ENCODE measurements around the gene KCNF1. TPM values are rescaled to one million over a fixed set of nuclear protein-coding genes. Genes with fewer than 3 reads are reported as not detected.
"Not testable (repeated sequence)": the region's sequence is repeated elsewhere in the genome, so short reads cannot be mapped to it uniquely, and the experiment has no call there.

The KCNF1 gene
- polyA plus RNA-seq, 10 donors = 2.8 to 4.5 (median 3.5) TPM

DNA sequence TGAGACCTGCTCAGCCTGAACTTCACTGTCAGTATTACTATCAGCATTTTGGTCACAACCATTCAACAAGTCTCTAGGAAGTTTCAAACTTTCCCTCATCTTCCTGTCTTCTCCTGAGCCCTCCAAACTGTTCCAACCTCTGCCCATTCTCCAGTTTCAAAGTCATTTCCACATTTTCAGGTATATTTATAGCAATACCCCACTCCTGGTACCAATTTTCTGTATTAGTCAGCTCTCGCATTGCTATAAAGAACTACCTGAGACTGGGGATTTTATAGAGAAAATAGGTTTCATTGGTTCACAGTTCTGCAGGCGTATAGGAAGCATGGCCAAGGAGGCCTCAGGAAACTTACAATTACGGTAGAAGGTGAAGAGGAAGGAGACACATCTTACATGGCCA, 27.3 kb downstream of the KCNF1 start:
- no peak for DNase-seq

DNA sequence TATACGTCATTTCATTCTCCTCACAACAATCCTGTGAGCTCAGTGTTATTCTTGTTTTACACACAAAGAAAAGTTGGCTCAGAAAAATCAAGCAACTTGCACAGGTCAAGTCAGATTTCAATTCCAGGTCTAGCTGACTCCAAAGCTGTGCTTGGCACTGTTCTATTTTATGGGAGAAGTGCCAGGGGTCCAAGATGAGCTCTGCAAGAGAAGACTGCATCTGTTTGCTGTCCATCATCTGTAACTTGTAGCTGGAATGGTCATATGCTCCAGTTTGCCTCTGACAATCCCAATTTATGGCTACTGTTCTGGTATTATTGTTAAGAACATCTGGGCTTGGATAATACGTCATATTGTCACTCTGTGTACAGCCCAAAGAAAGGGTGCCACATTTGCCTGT, 28.9 kb downstream of the KCNF1 start:
- peak; percentile 52 to 67 (median 66) for DNase-seq

DNA sequence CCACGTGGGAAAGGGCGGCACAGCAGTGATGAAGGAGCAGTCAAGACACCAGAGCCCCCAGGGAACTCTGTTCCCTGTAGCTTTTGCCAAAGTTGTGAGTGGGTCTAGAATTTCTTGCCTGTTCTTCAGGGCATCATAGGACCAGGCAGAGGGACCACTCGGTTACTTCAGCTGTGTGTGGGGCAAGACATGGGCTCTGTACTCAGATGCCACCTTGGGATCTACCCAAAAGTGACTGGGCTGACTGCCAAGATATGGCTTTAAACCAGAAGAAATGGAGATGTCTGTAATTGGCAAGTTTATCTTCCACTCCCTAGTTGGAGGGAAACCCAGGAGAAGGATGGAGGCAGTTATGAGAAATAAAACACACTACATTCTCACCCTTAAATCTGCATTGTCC, 29.6 kb downstream of the KCNF1 start:
- DNase-seq = no peak

DNA sequence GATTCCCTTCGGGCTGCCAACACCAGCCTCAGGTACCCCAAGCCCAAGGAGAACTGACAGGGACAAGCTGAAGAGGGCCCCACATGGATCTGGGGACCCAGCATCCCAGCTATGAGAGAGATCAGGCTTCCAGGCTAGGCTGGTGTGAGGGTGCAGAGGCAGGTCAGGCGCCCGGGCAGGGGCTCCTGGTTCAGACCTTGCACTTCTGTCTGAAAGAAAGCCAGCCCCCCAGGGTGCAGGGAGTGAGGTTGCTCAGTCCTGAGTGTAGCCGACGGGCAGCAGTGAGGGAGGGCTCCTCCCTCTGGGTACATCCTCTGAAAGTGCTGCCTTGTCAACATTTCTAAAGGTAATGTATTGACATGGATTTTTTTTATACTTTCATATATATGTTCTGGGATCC, 33.1 kb downstream of the KCNF1 start:
- no peak for DNase-seq

DNA sequence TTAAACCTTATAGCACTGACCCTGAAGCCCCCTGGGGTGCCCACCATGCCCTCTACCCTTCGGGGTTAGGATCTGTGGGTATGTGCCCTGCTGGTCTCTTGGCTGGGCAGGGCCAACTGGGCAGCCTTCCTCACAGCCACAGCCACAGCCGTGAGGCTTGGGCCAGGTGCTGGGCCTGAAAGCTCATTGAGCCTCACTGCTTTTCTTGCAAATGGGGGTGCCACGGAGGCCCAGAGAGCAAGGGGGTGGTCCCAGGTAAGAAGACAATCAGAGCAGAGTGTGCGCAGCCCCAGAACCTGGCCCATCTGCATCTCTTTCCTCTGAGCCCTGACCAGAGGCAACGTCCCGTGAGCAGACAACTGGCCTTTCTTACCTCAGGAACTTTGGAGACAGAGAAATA, 34.7 kb downstream of the KCNF1 start:
- no peak for DNase-seq

DNA sequence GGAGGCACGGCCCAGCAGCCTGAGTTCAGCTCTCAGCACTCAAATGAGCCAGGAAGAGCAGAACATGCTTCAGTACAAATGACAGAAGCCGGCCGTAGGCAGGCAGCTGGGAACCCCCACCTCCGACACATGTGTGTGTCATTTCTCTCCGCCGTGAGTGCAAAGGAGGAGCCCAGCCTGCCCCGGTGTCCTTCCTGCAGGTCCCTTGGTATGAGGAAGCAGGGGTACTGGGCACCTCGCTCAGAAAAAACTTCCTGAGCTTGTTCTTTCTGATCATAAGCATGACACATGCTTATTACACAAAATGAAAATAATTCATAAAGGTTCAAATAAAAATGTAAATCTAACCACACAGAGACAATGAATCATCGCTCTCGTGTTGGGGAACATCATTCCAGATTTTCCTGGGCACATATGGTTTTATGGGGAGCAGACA, 35.3 kb downstream of the KCNF1 start:
- peak in 1 of 3 donors; percentile 32 for DNase-seq

DNA sequence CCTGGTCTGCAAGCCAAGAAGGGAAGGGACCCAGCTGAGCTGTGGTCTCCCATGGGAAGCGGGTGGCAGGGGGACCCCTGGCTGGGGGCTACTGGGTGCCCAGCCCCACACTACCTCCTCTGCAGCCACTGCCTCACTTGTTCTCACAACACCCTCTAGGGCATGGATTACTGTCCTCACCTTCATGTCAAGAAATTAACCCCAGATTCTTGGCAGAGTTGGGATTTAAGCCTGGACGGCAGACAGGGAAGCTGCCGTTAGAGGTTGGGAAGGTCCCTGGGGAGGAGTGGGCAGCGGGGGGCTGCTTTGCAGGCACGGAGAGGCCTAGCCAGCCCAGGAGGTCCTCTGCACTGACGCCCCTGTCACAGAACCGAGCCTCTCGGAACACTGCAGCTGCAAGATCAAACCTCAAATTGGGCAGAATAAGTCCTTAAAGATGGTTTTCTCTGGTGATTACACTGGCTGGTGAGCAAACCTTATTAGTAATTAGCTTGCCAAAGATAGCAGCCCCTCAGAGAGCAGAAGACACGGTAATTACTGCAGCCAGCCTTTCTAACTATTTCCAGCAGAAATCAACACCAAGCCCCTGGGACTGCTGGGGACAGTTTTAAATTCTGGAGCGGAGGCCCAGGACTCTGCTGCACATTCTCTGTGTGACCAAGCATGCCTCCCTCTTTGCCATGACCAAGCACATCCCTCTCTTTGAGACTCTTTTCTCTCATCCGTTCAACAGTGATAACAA, 35.9 kb downstream of the KCNF1 start:
- no peak for DNase-seq

DNA sequence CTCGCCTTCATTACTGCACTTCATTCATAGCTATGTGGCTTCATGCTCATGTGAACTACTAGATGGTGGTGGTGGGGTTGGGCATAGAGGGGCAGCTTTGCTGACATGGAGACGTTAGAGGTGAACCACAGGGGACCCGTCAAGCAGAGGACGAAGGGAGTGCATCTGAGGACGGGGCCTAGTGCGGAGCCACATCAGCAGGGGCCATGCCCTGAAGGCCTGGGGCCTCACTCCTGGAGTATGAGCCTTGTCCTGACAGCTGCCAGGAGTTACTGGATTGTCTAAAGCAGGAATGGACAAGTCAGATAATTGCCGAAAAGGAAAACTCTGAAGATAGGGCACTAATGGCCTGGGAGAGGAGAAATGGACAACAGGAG, 36.4 kb downstream of the KCNF1 start:
- no peak for DNase-seq

DNA sequence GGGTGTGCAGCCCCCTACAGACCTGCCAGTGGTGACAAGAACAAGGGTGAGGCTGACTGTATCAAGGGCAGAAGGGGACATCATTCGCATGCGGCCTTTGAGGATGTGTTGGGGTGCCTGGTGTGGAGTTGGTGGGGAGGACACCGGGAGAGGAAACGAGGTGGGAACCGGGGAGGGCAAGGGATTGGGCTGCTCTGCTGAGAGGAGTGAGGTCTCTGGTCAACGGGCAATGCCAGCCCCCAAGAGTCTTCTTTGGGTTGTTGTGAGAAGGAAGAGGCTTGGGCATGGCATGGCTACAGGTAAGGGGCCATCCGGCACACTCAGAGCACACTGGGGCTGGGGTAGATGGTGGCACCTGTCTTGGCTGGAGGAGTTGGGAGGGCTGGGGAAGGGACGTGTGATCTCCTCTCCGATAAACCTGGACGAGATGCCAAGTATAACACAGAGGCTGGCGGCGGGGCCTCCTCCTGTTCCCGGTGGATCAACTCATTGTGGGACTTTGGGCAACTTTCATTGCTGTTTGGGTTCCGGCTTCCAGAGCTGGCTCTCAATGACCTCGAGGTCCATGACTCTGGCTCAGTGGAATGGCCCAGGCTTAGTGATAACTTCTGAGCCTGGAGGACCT, 37.0 kb downstream of the KCNF1 start:
- DNase-seq = no peak

DNA sequence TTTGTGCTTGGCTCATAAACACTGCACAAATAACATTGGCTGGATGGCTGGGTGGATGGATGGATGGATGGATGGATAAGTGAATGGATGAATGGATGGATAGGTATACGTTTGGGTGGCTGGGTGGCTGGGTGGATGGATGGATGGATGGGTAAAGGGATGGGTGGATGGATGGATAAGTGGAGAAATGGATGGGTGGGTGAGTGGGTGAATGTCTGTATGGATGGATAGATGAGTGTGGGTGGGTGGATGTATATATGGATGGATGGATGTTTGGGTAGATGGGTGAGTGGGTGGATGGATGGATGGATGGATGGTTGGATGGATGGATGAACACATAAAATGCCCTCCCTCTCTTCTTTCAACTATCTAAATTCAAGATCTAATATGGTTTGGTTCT, 38.1 kb downstream of the KCNF1 start:
- no peak for DNase-seq

DNA sequence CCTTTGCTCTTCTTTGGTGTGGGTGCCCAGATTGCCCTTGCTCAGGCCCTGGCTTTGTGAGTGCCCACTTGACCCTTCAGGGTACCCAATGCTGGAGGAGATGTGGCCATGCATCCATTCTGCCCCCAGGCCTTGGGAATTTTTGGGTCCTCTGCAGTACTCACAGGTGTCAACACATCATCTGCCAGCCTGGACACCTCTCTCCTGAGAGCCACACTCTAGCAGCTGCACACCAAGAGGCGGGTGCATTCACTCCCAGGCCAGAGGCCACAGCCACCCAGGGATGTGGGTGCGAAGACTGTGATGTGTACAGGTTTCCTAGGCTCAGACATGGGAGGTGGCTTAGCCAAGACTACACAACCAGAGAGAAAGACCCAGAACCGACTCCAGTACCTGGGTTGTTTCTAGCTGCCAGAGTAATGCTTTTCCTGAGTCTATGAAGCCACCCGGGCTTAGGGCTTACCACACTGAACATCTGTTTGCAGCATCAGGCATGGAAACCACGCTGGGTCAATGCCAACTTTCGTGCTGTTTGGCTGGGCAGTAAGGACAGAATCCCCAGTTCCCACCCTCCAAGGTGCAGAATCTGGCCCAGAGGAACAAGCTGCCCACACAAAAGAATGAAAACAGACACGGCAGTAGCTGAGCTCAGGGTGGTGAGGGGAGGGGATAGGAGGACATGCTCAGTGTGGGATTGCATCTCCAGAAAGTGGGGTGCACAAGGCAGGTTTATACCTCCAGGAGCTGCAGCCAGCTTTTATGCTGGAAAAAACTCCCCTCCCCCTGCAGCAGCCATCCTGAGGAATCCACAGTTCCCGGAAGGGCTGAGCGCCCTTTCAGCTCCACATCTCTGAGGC, 40.1 kb downstream of the KCNF1 start:
- peak in 2 of 3 donors; percentile 17 to 45 for DNase-seq

DNA sequence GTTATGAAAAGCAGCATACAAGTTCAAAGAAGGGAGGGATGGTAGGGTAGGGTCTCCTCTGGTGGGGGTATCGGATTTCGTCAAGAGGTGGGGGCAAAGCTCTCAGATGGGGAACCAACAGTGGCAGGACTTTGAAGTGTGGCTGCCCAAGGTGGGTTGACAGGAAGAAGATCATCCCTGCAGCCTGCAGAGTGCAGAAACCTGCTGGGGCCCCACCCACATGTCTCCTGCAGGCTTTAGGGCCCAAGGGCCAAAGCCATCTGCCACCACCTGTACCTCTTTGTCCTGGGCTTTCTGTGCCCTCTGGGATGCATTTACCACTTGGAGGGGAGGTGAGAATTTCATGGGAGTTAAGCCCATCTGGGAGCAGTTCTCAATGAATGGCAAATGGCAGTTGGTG, 42.7 kb downstream of the KCNF1 start:
- DNase-seq = no peak

DNA sequence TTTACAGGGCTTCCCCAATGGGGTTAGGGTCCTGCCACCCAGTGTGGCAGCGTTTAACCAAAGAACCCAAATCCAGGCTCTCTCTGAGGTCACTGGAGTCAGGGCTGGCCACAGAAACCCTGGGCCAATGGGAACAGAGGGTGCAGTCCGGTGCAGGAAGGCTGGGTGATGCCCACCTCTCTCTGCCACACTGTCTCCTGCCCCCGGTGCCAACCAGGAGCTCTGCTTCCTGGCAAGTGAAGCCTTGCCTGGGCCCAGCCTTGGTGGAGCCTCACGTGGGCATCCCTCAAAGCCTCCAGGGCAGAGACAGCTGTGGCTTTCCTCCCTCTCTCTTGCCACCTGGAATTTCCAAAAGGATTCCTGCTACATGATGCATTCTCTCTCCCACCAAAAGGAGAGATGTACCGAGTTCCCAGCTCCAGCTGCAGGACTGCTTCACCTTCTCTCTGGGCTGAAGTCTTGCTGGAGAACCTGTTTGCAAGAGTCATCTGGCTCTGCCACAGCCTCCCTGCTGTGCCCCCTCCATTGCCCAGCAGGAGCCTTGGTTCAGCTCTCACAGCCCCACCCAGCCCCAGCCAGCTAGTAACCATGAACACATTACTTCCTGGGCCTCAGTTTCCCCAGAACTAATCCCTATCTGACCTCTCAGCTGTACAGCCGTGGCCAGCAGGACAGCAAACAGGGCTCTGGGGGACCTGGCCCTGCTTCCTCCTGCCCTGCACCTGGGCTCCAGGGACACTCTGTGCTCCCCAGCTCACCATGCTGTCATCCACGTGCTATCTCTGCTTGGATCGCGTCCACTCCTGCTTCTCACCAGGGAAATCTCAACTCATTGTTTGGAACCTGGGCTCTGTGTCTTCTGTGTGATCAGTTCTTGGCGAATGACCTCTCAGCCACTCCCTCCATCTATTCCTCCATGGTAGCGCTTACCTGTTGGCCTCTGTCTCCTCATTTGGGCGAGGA, 43.4 kb downstream of the KCNF1 start:
- no peak for DNase-seq

DNA sequence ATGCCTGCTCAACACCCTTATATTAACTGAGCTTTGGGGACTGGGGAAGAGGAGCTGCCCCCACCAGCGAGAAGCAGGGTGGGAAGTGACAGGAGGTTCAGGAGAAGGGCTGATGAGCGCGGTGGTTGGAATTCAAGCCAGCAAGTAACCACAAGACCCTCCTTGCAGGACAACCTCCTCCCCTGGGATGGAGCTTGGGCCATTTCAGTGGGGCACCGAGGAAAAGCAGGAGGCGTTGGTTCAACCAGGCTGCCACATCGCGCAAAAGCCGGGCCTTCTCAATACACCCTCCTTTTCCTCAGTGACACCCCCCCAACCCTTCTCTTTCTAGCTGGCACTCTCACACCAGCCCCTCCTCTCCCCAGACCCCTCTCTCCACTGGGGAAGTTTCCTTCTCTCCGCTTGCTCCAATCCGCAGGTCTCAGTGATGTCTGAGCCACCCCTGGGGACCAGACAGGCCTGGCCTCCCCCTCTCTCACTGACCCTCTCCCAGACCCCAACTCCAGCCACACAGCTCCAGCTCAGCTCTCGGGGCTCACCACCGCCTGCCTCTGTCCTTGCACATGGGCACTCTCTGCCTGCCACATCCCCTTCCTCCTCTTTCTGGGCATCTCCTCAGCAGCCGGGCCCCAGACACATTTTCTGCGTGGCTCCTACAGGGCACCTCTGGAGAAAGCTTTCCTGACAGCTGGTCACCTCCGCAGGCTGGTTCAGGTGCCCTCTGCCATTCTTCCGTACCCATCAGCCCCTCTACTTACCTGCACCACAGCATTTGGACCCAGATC, 44.5 kb downstream of the KCNF1 start:
- DNase-seq = no peak

DNA sequence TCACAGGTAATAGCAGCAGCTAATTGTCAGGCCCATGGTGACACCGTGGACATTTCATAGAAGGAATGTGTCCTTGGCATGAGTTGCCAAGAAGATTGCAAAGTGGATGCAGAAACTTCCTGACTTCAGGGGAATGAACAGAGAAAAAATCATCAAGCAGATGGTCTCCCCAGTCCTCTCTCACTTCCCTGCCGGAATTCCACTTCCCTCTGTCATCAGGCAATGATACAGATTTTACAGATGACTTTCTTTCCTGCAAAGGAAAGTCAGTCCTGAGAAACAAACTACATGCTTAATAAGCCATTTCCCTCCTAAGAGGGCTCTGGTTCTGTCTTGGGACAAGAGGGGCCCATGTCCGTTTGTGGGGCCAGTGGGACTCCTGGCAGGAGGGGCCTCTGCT, 45.7 kb downstream of the KCNF1 start:
- DNase-seq = no peak

DNA sequence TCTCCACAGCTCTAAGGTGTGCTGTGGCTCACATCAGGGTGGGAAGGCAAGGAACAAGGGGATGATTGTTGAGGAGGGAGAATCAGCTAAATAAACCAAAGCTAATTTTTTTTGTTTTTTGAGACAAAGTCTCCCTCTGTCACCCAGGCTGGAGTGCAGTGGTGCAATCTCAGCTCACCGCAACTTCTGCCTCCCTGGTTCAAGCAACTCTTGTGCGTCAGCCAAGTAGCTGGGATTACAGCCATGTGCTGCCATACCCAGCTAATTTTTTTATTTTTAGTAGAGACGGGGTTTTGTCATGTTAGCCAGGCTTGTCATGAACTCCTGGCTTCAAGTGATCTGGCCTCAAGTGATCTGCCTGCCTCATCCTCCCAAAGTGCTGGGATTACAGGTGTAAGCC, 46.7 kb downstream of the KCNF1 start:
- not testable (repeated sequence) for DNase-seq

DNA sequence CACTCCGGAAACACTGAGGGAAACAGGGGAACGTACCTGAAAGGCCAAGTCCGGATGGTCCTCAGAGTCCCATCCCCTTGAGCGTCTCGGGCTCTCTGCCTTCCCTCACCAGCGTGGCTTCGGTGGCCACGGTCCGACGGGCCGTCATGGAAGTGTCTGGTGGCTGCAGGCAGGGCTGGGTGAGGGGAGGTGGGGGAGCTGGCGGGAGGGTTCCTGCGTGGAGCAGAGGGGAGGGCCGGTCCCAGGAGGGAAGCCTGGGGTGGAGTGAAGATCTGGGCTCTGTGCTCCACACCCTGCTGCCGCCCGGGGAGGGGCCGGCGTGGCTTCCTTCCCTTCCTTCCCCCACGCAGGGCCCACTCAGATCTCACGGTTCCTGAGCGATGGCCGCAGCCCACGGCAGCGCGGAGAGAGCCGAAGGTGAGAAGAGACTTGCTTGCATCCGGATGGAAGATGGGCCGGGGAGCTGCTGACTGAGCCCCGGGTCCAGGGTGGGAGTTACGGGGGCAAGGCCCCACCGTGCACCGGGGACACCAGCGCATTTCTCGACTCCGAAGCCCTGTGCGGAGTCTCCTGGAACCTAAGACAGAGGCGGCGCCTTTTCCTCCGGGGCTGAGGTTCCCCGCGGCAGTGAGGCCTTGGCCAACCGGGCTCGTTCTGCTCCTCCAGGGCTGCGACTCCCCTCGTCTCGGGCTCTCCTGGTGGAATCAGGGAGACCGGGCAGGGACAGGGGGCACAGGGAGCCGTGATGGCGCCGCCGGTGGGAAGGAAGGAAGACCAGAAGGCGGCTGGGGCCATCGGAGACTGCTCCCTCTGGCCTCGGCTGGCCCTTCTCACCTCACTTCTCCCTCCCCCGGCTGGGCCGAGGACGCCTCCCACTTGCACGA, 49.1 kb downstream of the KCNF1 start:
- no peak for DNase-seq

DNA sequence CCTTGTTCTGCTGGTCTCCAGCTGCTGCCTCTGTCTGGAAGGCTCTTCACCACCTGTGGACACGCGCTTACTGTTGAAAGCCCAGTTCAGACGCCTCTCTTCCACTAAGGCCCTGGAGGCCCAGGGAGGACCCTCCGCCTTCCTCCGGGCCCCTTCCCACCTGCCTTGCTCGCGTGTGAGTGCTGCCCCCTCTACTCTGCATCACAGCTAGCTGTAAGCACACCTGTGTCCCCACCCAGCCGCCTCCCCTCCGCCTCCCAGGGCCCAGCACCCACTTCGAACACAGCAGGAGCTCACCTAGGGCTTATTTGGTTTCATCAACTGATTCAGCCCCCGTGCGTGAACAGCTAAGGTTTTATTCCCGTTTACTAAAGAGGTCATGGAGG, 49.7 kb downstream of the KCNF1 start:
- no peak for DNase-seq

DNA sequence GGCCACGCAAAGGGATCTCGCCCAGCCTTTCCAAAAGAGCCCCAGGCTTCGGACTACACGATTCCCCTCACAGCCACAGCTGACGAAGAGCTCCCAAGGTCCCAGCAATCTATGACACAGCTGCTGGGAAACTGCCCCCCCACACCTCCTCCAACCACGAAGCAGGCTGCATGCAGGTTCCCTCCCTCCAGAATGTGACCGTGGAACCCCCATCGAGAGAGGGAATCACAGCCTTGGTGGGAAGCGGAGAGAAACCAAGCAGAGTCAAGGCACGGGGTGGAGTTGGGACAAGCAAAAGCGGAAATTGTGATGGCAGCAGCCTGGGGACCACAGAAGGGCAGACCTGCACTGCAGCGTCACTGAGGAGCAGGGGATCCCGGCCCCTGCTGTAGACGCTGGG, 50.3 kb downstream of the KCNF1 start:
- DNase-seq = no peak

DNA sequence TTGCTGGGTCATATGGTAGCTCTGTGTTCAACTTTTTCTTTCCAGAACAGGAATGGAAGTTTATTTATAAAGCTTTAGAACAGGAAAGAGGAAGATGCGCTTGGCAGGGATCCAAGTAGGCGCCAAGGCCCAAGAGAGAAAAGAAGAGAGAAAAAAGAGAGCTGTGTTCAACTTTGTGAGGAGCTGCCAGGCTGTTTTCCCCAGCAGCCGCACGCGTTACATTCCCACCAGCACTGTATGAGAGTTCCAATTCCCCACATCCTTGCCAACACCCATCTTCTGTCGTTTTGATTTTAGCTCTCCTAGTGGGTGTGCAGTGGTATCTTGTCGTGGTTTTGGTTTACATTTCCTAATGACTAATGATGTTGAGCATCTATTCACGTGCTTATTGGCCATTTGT, 51.4 kb downstream of the KCNF1 start:
- DNase-seq = peak in 1 of 3 donors; percentile 31

Measured in muscle of back (tissue), 11 donors.